ENCODE measurements around the gene TBX6.

The TBX6 gene

DNA sequence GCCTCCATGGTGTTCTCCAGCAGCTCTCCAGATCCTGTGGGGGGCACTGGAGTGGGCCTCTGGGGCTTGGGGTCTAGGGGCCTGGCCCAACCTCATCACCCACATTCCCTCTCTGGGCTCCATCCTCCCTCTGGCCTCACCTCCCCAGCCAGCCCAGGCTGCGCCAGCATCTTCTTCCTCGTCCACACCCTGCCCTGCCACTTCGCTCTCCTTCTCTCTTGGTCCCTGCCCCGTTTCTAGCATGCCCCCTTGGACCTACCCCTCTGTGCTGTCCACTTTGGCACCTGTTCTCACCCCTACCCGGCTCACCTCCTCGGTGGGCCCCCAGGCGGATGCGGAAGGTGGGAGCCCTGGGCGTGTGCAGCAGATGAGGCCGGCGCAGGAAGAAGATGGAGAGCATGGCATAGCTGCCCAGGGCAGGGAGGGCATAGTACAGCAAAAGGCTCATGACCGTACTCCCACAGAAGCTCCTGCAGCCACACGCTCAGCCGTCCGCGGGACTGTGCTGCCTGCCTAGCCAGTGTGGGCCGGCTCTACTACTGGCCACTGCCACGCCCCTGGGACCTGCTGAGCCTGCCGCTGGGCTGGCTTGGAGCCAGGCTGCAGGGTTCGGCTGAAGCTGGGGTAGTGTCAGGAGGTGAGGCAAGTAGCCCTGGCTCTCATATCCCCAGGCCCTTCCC is 21.4 kb upstream of the TBX6 start, which contains the start of gene GDPD3:
GDPD3 (minus strand) TSS at position 507 of the 680 bp plus-strand sequence; CDS start at position 448, 59 bp downstream.
- no peak for DNase-seq

DNA sequence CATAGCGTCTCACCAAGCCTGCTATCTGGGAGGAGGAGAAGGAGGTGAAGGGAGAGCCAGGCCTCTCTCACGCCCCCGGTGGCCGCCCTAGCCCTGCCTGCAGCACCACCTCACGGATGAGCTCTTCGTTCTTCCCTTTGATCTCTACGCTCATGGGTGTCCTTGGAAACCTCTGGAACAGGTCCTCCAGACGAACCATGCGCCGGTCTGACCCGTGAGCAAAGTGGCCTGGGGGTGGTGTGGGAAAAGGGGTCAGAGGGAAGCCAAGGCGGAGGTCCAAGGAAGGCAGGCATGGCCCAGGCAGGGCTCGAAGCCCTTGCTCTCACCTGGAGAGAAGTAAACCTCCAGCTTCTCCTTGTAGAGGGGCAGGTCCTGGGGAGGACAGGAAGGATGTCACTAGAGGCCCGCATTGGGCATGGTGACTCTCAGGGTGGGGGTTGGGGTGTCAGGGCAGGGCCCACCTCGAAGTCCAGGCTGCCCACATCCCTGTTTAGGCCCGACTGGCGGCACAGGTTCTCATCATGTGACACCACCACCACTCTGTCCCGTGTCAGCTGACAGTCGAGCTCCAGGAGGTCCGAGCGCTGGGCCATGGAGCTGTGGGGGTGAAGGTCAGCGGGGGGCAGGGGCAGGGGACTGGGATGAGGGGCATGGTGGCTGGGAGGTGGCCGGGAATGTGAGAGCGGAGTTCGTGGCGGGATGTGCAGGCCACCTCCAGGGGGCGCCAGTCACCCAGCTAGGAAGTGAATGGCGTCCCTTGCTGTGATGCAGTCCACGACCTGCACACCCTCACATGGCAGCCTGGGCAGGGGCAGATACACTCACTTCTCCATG is 20.7 kb upstream of the TBX6 start:
- no peak for DNase-seq

DNA sequence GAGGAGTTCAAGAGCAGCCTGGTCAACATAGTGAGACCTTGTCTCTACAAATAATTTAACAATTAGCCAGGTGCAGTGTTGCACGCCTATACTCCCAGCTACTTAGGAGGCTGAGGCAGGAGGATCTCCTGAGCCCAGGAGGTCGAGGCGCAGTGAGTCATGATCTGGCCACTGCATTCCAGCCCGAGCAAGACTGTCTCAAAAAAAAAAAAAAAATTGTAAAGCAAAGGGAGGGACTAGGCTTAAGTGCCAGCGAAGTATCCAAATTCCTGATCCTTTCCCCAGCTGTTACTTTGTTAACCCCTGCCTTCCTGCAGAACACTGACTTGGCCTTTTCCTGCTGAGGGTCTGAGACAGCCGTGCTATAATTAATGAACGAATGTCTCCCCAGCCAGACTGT is 18.9 kb upstream of the TBX6 start:
- no peak for DNase-seq

DNA sequence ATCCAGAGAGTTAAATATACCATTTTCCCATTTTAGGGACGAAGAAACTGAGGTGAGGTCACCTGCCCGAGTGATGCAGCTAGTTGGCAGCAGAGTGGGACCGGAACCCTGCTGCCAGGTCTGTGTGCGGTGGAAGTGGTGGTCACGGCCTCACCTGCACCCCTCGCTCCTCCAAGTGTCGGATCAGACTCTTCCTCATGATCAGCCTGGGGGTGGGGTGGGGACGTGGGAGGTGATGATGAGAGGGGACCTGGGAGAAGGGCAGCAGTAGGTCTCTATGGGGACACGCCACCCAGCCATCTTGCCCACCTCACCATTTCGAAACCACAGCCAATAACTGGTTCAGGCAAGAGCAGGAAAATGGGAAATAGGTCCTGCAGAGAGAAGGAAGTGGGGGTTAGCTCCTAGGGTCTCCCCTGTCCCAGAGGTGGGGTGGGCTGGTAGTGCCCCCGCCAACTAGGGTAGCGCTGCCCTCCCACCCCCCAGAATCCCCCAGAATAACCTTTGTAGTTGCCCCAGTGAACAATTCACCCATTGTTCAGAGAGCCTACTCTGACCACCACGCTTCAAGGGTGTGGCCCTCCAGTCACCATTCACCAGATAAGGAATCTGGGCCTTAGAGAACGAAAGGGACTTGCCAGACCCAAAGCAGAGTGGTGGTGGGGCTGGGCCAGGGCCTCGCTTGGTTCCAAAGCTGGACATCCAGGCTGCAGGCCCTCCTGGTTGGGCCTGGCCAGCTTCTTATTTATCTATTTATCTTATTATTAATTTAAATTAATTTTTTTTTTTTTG is 16.5 kb upstream of the TBX6 start:
- no peak for DNase-seq

DNA sequence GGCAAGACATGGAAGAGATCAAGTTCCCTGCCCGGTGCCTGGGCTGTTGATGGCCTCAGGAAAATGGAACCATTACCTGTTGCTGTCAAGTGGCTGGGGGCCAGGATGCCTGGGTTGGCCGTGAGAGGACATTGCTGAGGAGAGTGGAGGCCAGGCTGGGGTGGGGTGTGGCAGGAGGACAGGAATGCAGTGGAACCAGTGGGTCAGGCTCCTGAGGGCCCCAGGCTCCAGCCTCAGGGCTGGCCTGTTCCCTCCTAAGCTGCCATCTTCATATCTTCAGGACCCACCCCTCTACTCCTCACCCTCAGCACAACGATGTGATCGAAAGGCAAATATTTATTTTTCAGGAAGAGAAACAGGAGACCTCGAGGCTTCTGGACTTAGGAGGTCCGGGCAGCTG is 12.8 kb upstream of the TBX6 start:
- DNase-seq = no peak

DNA sequence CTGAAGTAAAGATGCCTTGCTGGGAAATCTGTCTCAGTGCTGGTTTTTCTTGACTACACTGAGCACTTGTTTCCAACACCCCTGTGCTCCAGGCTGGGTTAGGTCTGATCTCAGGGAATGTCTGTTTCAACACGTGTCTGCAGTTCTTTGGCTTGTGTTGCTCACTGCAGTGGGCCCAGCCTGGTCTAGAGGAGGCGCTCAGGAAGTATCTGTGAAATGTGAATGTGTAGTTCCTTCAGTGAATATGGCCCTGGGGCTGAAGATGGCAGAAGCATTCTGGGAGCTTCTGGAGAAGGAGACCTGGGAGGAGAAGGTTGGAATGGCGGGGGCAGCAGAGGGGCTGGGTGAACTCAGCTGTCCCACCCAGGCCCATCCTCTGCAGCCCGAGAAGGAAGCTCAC is 12.4 kb upstream of the TBX6 start:
- no peak for DNase-seq

DNA sequence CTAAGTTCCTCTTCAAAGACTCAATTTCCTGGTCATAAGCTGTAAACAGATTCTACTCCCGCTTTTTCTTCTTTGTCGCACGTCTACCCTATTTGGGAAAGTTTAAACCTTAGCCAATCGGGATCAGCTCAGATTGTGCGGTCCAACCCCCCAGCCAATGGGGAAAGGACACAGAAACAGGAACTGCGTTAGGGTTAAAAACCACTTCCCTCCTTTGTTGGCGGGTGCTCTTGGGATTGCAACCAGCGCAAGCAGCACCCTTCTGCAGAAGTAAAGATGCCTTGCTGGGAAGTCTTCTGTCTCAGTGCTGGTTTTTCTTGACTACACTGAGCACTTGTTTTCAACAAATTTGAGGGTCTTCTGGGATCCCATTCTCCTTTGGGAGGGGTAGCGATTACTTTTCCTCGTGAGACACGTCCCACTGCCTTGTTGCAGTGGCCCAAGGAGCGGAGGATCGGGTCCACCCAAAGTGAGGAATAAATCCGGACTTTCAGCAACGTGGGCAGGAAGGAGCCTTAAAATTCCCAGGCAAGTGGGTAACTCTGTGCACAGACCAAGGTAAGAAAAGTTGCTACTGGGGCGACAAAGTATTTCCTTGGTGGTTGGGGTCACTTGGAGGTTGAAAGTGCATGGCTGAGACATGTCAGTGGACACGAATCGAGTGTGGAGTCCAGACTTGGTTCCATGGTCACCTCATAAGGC is 5.3 kb upstream of the TBX6 start:
- no peak for DNase-seq

DNA sequence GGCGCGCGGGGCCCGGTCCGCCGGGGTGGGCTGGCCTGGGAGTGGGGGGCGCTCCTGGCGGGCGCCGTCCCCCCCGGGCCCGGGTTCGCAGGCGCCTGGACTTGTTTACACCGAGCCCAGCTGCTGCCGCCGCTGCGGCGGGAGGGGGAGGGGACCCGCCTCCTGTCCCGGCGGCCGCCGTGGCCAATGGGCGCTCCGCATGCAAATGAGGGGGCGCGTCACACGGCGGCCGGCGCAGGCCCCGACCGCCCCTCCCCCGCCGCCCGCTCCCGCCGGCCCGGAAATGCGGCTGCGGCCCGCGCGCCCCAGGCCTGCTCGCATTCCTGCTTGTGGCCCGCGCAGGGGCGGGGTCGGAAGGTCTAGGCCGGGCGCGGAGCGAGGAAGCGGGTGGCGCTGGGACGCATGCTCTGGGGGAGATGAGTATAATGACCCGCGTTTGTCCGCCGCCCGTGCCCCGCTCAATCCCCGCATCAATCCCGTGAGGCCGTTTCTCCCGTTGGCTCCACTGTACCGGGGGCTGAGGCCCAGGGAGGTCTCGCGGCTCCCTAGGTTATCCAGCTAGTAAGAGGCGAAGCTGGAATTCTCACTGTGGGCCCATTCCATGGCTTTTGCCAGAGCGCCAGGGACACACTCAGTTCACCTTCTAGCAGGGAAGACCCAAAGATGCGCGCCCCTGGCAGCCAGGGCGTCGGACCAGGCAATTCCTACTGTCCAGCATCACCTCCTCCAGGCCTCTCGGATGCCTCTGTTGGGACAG is 4.6 kb upstream of the TBX6 start, which contains the start of gene YPEL3:
YPEL3 (minus strand) TSS at position 109 of the 757 bp plus-strand sequence. CDS start 731 bp downstream, outside the sequence.
- peak; percentile 86 for DNase-seq

DNA sequence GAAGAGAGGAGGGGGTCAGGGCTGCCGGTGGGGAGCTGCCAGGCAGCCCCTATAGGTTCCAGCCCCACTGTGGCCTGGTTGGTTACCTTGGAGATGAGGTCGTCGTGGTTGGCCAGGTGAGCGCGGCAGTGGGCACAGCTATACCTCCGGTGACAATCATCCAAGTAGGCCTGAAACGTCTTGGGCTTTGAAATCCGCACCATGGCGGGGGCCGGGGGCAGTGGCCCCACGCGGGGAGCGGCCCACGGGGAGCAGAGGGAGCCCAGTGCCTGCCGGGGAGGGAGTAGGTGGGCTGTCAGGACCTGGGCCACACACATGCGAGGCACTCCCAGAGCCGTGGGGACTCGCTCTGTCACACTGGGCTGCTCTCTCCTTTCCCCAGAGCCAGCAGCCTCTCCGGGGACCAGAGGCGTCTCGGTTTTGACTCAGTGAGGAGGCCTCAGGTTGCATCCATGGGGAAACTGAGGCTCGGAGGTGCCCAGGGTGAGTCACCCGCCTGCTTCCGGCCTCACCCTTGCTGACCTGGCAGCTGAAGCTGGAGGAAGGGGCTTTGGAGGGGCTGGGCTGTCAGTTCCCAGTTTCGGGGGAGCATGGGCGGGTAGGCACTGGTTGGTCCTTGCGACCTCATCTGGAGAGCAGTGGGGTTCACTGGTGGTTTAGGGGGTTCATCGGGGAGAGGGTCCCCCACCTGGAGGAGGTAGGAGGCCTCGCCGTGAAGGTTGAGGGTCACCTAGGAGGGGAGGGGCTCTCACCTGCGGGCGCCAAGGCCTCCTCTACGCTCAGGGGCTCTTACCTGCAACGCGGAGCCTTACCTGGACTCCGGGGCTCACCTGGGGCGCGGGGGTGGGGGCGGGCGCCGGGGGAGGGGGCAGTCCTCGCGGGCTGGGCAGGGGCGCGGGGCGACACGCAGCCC is 3.7 kb upstream of the TBX6 start:
- DNase-seq = no peak

DNA sequence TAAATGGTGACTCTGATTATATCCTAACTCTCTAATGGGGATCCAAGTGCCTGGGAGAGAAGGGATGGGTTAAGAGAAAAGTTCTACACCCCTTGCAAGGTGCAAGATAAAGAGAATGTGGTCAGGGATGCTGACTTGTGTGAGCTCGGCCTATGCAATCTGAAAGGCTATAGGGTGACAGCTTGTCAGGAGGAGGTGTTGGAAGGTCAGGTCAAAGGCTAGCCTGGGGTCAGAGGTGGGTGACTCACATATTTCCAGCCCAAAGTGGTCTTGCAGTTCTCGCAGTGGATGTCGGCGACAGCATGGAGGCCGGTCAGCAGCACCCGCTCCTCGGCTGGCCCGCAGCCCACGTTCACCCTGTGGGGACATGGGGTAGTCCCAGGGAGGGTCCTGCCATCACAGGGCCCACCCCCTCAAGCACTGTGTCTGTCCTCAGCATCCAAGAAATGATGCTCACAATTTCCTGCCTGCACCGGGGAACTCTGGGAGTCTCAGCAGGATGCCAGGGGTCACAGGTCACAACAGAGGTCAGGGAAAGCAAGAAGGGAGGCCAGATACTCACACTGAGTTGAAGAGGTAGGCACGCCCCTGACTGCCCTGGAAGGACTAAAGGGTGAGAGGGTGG is 2.9 kb upstream of the TBX6 start:
- DNase-seq = no peak

DNA sequence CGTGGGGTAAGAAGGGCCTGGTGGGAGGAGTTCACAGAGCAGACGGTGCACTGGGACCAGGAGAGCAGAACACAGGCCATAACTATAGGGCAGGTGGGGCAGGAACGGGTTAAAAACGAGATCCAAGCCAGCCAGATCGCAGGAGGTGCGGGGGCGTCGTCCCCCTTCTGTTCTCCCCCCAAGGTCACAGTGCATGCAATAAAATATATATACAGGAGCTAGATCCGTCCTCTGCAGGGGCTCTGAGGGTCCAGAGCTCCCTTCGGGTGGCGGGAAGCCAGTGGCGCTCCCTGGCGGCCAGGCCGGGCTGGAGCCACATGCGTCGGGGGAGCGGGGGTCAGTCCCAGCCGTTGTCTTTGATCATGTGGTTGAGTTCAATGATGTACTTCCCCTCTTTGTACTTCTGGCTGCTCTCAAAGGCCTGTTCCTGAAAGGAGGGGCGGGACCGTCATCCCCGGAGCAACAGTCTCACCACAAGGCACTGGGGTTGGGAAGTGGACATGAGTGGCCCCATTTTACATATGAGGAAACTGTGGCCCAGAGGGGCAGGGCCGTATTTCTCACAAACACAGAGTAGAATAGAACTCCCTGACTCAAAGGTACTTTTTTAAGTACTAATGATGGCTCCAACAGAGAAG is 768 bp upstream of the TBX6 start:
- peak; percentile 75 for DNase-seq

DNA sequence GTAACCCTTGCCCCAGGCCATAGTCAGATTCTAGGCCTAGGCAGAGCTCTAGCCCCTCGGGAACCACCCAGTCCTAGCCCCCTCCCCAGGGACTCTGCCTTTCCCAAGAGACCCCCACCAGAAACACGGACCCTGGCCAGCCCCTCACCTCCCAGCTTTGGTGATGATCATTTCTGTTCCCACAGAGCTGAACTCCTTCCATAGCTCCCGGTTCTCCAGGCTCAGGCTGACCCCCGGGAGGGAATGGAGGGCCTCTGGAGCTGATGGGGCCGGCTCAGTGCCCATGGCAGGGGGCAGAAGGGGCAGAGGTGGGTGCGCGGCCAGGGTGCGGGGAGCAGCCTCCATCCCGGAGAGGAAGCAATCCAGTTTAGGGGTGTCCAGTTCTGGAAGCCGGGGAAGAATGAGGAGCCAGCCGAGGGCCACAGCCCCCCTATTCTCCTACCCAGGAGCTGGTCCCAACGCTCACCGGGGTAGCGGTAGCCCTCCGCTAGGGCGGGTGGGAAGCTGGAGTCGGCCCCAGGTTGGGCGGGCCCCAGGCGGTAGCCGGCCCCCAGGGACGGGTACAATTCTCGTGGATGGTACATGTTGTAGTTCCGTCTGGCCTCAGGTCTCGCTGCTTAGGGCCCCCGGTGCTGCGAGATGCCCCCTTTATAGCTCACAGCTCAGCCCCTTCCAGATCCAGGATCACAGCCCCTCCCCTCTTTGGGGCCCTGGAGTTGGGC is 953 bp downstream of the TBX6 start:
- DNase-seq = no peak

DNA sequence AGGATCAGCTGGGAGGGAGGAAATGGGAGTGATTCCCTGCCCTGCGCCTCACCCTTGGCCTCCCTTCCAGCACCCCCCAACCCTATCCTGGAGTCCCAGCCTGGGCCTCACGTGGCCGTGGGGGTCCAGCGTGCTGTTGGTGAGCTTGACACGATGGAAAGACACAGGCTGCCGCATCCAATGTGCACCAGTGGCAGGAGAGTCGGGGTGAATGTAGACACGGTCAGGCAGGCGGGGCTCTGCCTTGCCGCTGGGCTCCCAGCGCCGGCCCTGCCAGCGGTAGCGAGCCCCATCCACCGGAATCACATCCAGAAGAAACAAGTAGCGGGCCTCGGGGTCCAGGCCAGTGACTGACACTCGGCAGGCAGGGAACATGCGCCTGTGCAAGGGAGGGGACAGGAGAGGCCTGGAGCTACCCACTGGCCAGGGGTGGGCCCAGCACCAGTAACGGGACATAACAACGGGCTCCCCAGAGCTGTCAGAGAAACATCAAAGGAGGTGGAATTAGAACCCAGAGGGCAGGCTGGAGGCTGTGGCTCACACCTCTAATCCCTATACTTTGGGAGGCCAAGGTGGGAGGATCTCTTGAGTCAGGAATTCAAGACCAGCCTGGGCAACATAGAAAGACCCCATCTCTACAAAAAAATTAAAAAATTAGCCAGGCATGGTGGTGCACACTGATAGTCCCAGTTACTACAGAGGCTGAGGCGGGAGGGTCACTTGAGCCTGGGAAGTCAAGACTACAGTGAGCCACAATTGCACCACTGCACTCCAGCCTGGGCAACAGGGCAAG is 2.7 kb downstream of the TBX6 start:
- DNase-seq = no peak

DNA sequence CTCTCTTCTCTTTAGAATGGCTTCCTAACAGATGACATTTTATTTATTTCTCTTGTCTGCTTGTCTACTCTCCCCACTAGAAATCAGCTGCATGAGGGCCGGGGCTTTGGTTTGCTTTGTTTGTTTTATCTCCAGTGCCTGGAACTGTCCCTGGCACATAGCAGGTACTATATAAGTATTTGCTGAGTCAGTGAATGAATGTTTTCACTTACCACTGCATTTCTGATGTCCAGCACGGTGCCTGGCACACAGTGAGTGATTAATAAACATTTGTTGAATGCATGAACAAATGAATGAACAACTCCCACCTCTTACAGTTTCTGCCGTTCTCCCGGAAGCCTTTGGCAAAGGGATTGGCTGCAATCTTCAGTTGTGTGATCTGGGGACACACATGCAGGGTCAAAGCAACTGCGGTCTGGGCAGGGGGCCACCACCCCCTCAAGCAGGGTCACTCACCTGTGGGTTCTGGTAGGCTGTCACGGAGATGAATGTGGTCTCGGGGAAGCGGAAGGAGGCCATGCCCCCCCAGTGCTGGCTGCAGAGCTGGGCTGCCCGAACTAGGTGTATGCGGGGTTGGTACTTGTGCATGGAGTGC is 3.4 kb downstream of the TBX6 start:
- DNase-seq = no peak

DNA sequence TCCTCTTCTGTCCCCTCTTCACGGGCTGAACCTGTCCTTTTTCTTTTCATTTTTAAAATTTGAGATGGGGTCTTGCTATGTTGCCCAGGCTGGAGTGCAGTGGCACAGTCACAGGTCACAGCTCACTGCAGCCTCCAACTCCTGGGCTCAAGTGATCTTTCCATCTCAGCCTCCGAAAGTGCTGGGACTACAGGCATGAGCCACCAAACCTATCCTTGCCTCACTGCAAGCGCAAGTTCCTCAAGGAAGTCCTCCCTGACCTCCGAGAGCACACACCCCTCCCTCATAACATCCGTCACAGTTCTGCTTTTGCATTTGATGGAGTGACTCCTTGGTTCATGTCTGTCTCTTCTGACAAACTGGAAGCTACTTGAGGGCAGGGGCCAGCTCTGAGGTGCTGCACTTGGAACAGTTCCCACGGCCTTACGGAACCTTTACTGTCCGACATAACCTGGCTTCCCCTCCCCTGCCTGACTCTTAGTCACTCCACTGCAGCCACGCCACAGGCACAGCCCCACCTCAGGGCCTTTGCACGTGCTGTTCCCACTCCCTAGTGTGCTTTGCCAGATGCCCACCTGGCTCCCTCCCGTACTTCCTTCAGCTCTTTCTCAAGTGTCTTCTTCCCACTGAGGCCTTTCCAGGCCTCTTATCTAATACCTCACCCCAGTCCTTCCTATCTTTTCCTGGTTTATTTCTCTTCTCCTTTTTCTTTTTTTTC is 4.4 kb downstream of the TBX6 start:
- no peak for DNase-seq

DNA sequence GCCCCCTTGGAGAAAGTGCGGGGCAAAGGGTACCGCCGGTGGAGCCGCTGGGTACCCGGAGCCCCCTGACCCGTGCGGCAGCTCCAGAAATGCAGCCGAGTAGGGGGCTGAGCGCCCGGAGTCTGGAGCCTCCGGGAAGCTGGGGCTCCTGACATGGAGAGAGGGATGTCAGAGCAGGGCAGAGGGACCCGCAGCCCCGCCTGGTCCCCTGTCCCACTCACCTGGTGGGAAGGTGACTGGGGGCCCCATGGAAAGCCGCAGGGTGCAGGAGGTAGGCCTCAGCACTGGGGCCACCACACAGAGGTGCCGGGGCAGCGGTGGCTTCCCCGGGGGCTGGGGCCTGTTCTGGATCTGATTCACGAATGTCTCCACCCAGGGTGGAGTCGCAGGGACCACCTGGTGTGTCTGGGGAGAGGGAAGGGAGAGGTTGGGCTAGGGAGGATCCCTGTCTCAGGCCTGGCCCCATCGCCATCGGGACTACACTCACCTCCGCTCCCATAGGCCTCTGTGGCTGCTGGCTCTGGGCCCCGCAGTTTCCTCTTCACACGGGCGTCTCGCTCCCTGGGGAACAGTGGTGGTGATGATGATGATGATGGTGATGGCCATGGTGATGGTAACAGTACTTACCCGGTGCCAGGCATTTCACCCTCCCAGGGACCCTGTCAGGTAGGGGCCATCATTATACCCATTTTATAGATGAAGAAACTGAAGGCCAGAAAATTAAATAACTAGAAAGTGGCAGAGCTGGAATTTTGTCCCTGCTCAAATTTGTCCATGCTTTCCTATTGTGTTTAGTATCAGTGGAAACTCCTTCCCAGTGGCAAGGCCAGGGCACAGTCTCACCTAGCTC is 5.2 kb downstream of the TBX6 start:
- no peak for DNase-seq

Data from NCI-H774 (cell line).